Measurements from ENCODE around the gene CLCNKA. TPM values are rescaled to one million over a fixed set of nuclear protein-coding genes. Genes with fewer than 3 reads are reported as not detected.
"Not testable (repeated sequence)": the region's sequence is repeated elsewhere in the genome, so short reads cannot be mapped to it uniquely, and the experiment has no call there.

CLCNKA gene
- total RNA-seq, 5 donors from 2014 or later (not counting 1 experiment from before 2014, with no cell fraction given): not detected

DNA sequence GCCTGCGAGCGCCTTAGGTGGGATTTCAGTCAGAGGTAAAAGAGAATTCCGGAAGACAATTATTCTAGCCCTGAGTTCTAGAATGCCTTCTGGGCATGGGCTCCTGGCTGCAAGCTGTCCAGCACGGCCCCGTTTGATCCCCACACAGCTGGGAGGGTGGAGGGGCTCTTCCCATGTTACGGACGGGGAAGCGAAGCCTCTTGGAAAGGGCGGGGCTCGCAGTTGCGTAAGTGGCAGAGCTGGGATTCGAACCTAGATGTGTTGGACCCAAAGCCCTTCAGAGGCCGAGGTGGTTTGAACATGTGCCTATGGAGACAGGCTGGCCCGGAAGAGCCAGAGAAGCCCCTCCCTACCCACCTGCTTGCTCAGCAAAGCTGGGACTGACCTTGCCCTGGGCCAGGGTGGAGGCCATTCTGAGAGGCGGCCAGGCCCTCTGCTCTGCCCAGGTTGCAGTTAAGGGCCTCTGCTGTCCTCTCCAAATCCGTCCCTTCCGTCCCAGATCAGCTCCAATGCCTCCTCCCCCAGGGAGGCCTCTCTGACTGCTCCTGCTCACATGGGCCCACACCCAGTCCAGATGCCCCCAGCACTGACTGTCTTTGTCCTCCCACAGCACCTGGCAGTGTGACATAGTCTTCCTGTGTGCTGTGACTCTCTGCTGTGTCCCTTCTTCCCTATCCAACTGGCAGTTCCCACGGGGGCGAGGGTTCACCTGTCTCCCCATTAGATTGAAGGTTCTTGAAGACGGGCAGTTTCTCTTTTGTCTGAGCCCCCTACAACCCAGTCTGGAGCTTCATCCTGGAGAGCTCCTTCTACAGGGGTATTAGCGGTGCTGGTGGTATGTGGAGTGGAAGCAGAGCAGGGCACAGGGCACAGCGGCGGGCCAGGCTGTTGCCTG, 2.8 kb upstream of the CLCNKA start:
- no peaks in the 10 kb centered on the region for H3K36me3 Mint-ChIP-seq
- Histone ChIP-seq H3K4me1 (ENCODE audit: control insufficient read depth in 1 of 2, extremely low read depth in 1 of 2, insufficient read depth in 2 of 2, low read length in 2 of 2) (no peaks in the 10 kb centered on the region), H3K9me3 (no peaks in the 10 kb centered on the region), H3K27ac (ENCODE audit: low read length) (no peak overlapping the region), H3K36me3 (ENCODE audit: control insufficient read depth in 2 of 2, extremely low read depth in 1 of 2, insufficient read depth in 1 of 2, low read length in 1 of 2) (no peaks in the 10 kb centered on the region), H3K4me3 (ENCODE audit: control insufficient read depth in 1 of 2, extremely low read depth in 1 of 2, low read length in 1 of 2) (no peak overlapping the region), H3K27me3 (replicated peaks in 1 of 2; ENCODE audit: control insufficient read depth in 2 of 2, extremely low read depth in 1 of 2, insufficient read depth in 2 of 2, low read length in 1 of 2) (peaks cover 0 to 42% of the 10 kb centered on the region in 2 experiments)
- H3K27me3 Mint-ChIP-seq: peaks cover 0 to 22% of the 10 kb centered on the region in 2 donors
- H3K4me1 Mint-ChIP-seq: peaks cover 0 to 1% (median 0%) of the 10 kb centered on the region in 3 donors
- H3K4me3 Mint-ChIP-seq: no peak overlapping the region
- CTCF ChIA-PET: interaction anchor here in 1 of 2 donors (0.5 kb wide), 1 partner anchor 103 kb away, joined by 7 read pairs; no protein-coding TSS in a partner anchor
- no peak overlapping the region for H3K27ac Mint-ChIP-seq
- H3K9me3 Mint-ChIP-seq: no peaks in the 10 kb centered on the region
- ATAC-seq (replicated peaks in 1 of 4): no peak
- DNase-seq: no peak
- POLR2A ChIA-PET: interaction anchor here in 1 of 2 donors (0.6 kb wide), 1 partner anchor 55 kb away, joined by 3 read pairs; no protein-coding TSS in a partner anchor
- WGBS (ENCODE audit: insufficient coverage): 90% methylated on average over 19 of the region's 23 CpGs

DNA sequence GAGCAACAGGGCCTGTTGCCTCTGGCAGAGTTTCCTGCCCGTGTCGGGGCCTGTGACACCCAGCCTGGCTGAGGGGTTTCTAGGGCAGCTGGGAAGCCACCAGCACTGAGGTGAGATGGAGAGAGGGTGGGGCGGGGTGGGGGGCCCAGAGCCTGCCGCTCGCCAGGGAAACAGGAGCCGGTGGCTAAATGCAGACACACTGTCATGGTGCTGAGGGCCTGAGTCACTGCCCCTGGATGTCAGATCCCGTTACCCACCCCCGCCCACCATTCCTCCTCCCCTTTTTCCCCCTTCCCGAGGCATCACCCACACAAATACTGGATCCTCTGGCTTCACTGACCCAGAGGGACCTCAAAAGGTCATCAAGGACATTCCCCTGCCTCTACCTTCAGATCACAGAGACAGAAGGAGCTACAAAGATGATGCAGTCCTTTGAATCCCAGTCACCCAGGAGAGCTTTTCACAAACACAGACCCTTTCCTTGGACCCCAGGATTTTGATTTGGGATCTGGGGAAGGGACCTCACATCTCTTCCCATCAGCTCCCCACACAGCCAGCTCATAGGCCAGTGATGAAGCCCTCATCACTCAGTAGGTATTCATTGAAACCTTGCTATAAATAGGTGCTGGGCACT, 2.1 kb upstream of the CLCNKA start:
- ChIA-PET POLR2A (no interaction called here), CTCF (interaction anchor here in 1 of 2 donors (0.5 kb wide), 1 partner anchor 932 kb away, joined by 3 read pairs; no protein-coding TSS in a partner anchor)
- no peak overlapping the region for H3K27ac Mint-ChIP-seq

DNA sequence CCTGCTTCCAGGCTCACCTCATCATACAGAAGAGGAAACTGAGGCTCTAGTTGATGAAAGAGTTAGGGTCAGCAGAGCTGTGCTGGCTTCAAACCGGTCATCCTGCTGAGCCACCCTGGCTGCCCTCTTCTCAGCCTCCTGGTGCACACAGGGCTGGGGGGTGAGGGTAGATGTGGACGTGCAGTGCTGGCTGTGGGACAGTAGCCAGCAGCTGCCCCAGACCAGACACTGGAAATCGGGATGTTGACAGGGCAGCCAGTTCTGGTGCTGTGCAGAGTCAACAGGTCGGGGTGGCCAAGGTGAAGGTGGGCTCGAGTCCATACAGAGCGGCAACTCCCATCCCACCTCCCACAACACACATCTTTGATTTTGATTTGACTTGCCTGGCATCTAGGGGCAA, 1.5 kb upstream of the CLCNKA start:
- H3K36me3 Mint-ChIP-seq: no peaks in the 10 kb centered on the region
- no peak for ATAC-seq (replicated peaks in 1 of 4)
- no peaks in the 10 kb centered on the region for H3K4me1 Mint-ChIP-seq
- Histone ChIP-seq H3K9me3 (no peaks in the 10 kb centered on the region), H3K27ac (ENCODE audit: low read length) (no peak overlapping the region), H3K27me3 (replicated peaks in 1 of 2; ENCODE audit: control insufficient read depth in 2 of 2, extremely low read depth in 1 of 2, insufficient read depth in 2 of 2, low read length in 1 of 2) (peaks cover 0 to 32% of the 10 kb centered on the region in 2 experiments), H3K4me1 (ENCODE audit: control insufficient read depth in 1 of 2, extremely low read depth in 1 of 2, insufficient read depth in 2 of 2, low read length in 2 of 2) (no peaks in the 10 kb centered on the region), H3K4me3 (ENCODE audit: control insufficient read depth in 1 of 2, extremely low read depth in 1 of 2, low read length in 1 of 2) (no peak overlapping the region), H3K36me3 (ENCODE audit: control insufficient read depth in 2 of 2, extremely low read depth in 1 of 2, insufficient read depth in 1 of 2, low read length in 1 of 2) (no peaks in the 10 kb centered on the region)
- ChIA-PET CTCF (interaction anchor here in 1 of 2 donors (0.5 kb wide), 1 partner anchor 932 kb away, joined by 3 read pairs; no protein-coding TSS in a partner anchor), POLR2A (no interaction called here)
- H3K27ac Mint-ChIP-seq: no peak overlapping the region
- 73% methylated on average over 2 of the region's 6 CpGs for WGBS (ENCODE audit: insufficient coverage)
- no peaks in the 10 kb centered on the region for H3K9me3 Mint-ChIP-seq
- DNase-seq: no peak
- H3K27me3 Mint-ChIP-seq: peaks cover 0 to 13% of the 10 kb centered on the region in 2 donors
- no peak overlapping the region for H3K4me3 Mint-ChIP-seq

More for the DNA sequence above, 2.1 kb upstream of the CLCNKA start:
- Mint-ChIP-seq H3K4me3 (no peak overlapping the region), H3K36me3 (no peaks in the 10 kb centered on the region), H3K9me3 (no peaks in the 10 kb centered on the region), H3K4me1 (no peaks in the 10 kb centered on the region), H3K27me3 (peaks cover 0 to 17% of the 10 kb centered on the region in 2 donors)
- Histone ChIP-seq H3K36me3 (ENCODE audit: control insufficient read depth in 2 of 2, extremely low read depth in 1 of 2, insufficient read depth in 1 of 2, low read length in 1 of 2) (no peaks in the 10 kb centered on the region), H3K27ac (ENCODE audit: low read length) (no peak overlapping the region), H3K4me3 (ENCODE audit: control insufficient read depth in 1 of 2, extremely low read depth in 1 of 2, low read length in 1 of 2) (no peak overlapping the region), H3K27me3 (replicated peaks in 1 of 2; ENCODE audit: control insufficient read depth in 2 of 2, extremely low read depth in 1 of 2, insufficient read depth in 2 of 2, low read length in 1 of 2) (peaks cover 0 to 37% of the 10 kb centered on the region in 2 experiments), H3K9me3 (no peaks in the 10 kb centered on the region), H3K4me1 (ENCODE audit: control insufficient read depth in 1 of 2, extremely low read depth in 1 of 2, insufficient read depth in 2 of 2, low read length in 2 of 2) (no peaks in the 10 kb centered on the region)
- WGBS (ENCODE audit: insufficient coverage): 74% methylated on average over 6 of the region's 9 CpGs
- no peak for ATAC-seq (replicated peaks in 1 of 4)
- no peak for DNase-seq

DNA sequence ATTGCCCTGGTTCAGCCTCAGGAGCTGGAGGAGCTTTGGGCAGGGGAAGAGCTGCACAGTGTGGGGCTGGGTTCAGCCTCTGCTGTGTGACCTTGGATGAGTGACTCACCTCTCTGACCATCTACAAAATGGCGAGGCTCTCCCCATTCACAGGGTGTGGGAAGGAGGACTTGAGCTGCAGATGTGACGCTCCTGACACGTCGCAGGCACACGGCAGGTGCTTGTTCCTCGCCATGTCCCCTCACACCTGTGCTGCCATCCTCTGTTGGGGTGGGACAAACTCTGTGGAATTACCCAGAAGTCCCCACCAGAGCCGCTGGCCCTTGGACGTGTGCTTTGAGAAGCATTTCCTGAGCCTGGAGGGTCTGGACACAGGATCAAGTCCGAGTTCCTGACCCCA, 958 bp upstream of the CLCNKA start:
- H3K27ac ChIP-seq (ENCODE audit: low read length); H3K36me3 Mint-ChIP-seq; H3K36me3 ChIP-seq (ENCODE audit: control insufficient read depth in 2 of 2, extremely low read depth in 1 of 2, insufficient read depth in 1 of 2, low read length in 1 of 2); H3K4me1 ChIP-seq (ENCODE audit: control insufficient read depth in 1 of 2, extremely low read depth in 1 of 2, insufficient read depth in 2 of 2, low read length in 2 of 2); H3K4me1 Mint-ChIP-seq; H3K27me3 Mint-ChIP-seq; CTCF ChIA-PET; DNase-seq; H3K9me3 ChIP-seq; H3K27ac Mint-ChIP-seq; H3K4me3 ChIP-seq (ENCODE audit: control insufficient read depth in 1 of 2, extremely low read depth in 1 of 2, low read length in 1 of 2); ATAC-seq (replicated peaks in 1 of 4); POLR2A ChIA-PET; H3K4me3 Mint-ChIP-seq; H3K9me3 Mint-ChIP-seq: not testable (repeated sequence)
- 47% methylated on average over 3 of the region's 9 CpGs for WGBS (ENCODE audit: insufficient coverage)
- H3K27me3 ChIP-seq (replicated peaks in 1 of 2; ENCODE audit: control insufficient read depth in 2 of 2, extremely low read depth in 1 of 2, insufficient read depth in 2 of 2, low read length in 1 of 2): peaks cover 0 to 27% of the 10 kb centered on the region in 2 experiments

DNA sequence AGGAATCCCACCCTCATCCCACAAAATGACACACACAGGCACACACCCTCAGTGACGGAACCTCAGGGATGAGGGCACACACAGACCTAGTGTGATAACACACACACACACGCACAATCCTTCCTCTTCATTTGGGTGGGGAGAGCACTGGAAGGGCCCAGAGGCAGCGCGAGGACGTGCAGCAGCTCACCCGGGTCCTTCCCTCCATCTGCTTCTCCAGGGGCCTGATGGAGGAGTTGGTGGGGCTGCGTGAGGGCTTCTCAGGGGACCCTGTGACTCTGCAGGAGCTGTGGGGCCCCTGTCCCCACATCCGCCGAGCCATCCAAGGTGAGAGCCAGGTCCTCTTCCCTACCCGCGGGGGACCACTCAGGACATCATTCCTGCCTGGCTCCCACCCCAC, 557 bp downstream of the CLCNKA start:
- CTCF ChIA-PET: no interaction called here
- peaks cover 0 to 5% (median 0%) of the 10 kb centered on the region in 3 donors for H3K4me1 Mint-ChIP-seq
- ATAC-seq (replicated peaks in 1 of 4): no peak

DNA sequence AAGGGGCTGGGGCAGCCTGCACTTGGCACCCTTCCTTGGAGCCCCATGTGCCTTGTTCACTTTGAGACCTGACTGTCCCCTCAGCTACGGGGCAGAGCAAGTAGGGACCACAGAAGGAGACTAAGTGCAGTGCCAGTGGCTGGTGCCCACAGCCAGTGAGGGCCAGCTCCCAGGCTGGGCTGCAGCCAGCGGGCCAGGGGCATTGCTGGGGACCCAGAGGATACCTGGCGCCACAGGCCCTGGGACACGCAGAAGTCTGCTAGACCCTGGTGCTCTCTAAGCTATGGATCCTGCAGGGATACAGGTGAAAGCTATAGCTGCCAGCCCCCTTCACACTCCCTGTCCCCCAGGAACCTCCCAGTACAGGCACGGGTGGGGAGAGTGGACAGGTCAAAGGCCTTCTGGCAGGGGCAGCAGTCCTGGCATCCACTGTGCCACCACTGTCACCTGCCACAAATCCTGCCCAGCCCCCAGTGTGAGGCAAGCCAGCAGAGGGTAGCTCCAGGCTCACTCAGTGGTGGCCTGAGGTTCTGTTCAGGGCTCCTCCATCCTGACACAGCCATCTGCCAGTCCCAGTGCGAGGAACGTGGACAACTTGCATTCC, 1.3 kb downstream of the CLCNKA start:
- H3K9me3 Mint-ChIP-seq: no peaks in the 10 kb centered on the region
- CTCF ChIA-PET: no interaction called here

More for the DNA sequence above, 557 bp downstream of the CLCNKA start:
- H3K27me3 ChIP-seq (replicated peaks in 1 of 2; ENCODE audit: control insufficient read depth in 2 of 2, extremely low read depth in 1 of 2, insufficient read depth in 2 of 2, low read length in 1 of 2): peaks cover 0 to 33% of the 10 kb centered on the region in 2 experiments
- Mint-ChIP-seq H3K36me3 (no peaks in the 10 kb centered on the region), H3K4me3 (no peak overlapping the region), H3K27me3 (peaks cover 0 to 7% of the 10 kb centered on the region in 2 donors), H3K9me3 (no peaks in the 10 kb centered on the region), H3K27ac (no peak overlapping the region)
- WGBS (ENCODE audit: insufficient coverage): 60% methylated on average over 1 of the region's 11 CpGs
- no peaks in the 10 kb centered on the region for H3K36me3 ChIP-seq (ENCODE audit: control insufficient read depth in 2 of 2, extremely low read depth in 1 of 2, insufficient read depth in 1 of 2, low read length in 1 of 2)
- peaks cover 0 to 12% of the 10 kb centered on the region in 2 experiments for H3K4me1 ChIP-seq (ENCODE audit: control insufficient read depth in 1 of 2, extremely low read depth in 1 of 2, insufficient read depth in 2 of 2, low read length in 2 of 2)
- DNase-seq: no peak
- POLR2A ChIA-PET: no interaction called here
- no peak overlapping the region for H3K4me3 ChIP-seq (ENCODE audit: control insufficient read depth in 1 of 2, extremely low read depth in 1 of 2, low read length in 1 of 2)
- no peaks in the 10 kb centered on the region for H3K9me3 ChIP-seq
- no peak overlapping the region for H3K27ac ChIP-seq (ENCODE audit: low read length)

More for the DNA sequence above, 1.3 kb downstream of the CLCNKA start:
- 70% methylated on average over 7 of the region's 7 CpGs for WGBS (ENCODE audit: insufficient coverage)
- no peaks in the 10 kb centered on the region for H3K36me3 Mint-ChIP-seq
- Histone ChIP-seq H3K4me1 (ENCODE audit: control insufficient read depth in 1 of 2, extremely low read depth in 1 of 2, insufficient read depth in 2 of 2, low read length in 2 of 2) (peaks cover 0 to 14% of the 10 kb centered on the region in 2 experiments), H3K27ac (ENCODE audit: low read length) (no peak overlapping the region), H3K36me3 (ENCODE audit: control insufficient read depth in 2 of 2, extremely low read depth in 1 of 2, insufficient read depth in 1 of 2, low read length in 1 of 2) (no peaks in the 10 kb centered on the region), H3K9me3 (no peaks in the 10 kb centered on the region), H3K27me3 (replicated peaks in 1 of 2; ENCODE audit: control insufficient read depth in 2 of 2, extremely low read depth in 1 of 2, insufficient read depth in 2 of 2, low read length in 1 of 2) (peaks cover 0 to 39% of the 10 kb centered on the region in 2 experiments), H3K4me3 (ENCODE audit: control insufficient read depth in 1 of 2, extremely low read depth in 1 of 2, low read length in 1 of 2) (no peak overlapping the region)
- no peak overlapping the region for H3K27ac Mint-ChIP-seq
- no peak for DNase-seq
- POLR2A ChIA-PET: no interaction called here
- H3K4me1 Mint-ChIP-seq: peaks cover 2 to 8% (median 5%) of the 10 kb centered on the region in 3 donors
- no peak overlapping the region for H3K4me3 Mint-ChIP-seq
- no peak for ATAC-seq (replicated peaks in 1 of 4)
- peaks cover under 1 to 13% of the 10 kb centered on the region in 2 donors for H3K27me3 Mint-ChIP-seq
